Stimulated activated CD4-positive, alpha-beta T cell treated with anti-CD3 and anti-CD28 coated beads, Interleukin-1b, Interleukin-23, amount 100 ng/mL, for 4 hours (primary cell): Measurements from ENCODE around the gene HEBP2.

Experiments
- DNase-seq, 2 donors: peaks; one replicate each; pipeline ENCODE4 v3.0.0-alpha.2; 2020; ENCODE audit warnings: low read depth in 2 of 2

Gene HEBP2

GRCh38 chr6:138454981-138455706 lies 51.1 kb downstream of the HEBP2 start:
- peak; percentile 18 to 35 for DNase-seq

GRCh38 chr6:138455746-138456400 lies 51.9 kb downstream of the HEBP2 start:
- peak in 1 of 2 donors; percentile 2 for DNase-seq

- no peak for DNase-seq
These were observed 52.4 kb downstream of the HEBP2 start for GRCh38 chr6:138456401-138456790.

GRCh38 chr6:138461647-138462046 lies 57.6 kb downstream of the HEBP2 start:
- DNase-seq: no peak

GRCh38 chr6:138464085-138464484 lies 60.1 kb downstream of the HEBP2 start:
- DNase-seq: no peak

GRCh38 chr6:138465007-138465645 lies 61.1 kb downstream of the HEBP2 start:
- no peak for DNase-seq

GRCh38 chr6:138467901-138468300 lies 63.9 kb downstream of the HEBP2 start:
- no peak for DNase-seq

GRCh38 chr6:138468320-138469015 lies 64.4 kb downstream of the HEBP2 start:
- no peak for DNase-seq
